ENCODE measurements around the gene TEX14.

The TEX14 gene

DNA sequence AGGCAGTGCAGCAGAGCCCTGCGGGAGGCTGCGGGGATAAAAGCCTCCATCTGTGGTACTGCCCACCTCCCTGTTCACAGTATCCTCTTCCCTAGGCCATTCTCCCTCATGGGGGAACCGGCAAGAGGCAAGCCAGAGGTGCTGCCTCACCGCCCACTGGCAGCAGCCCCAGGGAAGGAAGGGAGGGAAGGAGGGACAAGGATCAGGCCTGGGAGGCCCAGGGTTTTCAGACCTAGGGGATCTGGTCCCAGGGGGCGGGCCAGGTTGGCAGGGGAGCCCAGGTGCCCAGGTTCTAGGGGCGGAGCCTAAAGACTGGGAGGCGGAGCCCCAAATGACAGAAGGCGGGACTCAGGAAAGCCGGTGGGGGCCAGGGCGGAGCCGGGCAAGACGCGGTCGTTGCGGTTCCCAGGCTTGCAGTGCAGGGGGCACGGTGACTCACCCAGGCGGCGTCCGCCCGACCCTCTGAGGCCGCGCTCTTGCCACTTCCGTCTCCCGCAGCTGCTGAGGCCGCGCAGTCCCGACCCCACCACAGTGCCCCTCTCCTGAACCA lies 174.4 kb downstream of the TEX14 start:
- Histone ChIP-seq H3K4me3 (replicated peaks; ENCODE audit: insufficient read depth, low read length) (peak overlapping the region; percentile 90), H3K27me3 (ENCODE audit: insufficient read depth, poor library complexity, severe bottlenecking) (no peaks in the 10 kb centered on the region), H3K27ac (replicated peaks) (peak overlapping the region; percentile 87)
- no peak for DNase-seq (ENCODE audit: low read depth in 1 of 2, low spot score in 1 of 2)
- TF ChIP-seq, protein P1, sequence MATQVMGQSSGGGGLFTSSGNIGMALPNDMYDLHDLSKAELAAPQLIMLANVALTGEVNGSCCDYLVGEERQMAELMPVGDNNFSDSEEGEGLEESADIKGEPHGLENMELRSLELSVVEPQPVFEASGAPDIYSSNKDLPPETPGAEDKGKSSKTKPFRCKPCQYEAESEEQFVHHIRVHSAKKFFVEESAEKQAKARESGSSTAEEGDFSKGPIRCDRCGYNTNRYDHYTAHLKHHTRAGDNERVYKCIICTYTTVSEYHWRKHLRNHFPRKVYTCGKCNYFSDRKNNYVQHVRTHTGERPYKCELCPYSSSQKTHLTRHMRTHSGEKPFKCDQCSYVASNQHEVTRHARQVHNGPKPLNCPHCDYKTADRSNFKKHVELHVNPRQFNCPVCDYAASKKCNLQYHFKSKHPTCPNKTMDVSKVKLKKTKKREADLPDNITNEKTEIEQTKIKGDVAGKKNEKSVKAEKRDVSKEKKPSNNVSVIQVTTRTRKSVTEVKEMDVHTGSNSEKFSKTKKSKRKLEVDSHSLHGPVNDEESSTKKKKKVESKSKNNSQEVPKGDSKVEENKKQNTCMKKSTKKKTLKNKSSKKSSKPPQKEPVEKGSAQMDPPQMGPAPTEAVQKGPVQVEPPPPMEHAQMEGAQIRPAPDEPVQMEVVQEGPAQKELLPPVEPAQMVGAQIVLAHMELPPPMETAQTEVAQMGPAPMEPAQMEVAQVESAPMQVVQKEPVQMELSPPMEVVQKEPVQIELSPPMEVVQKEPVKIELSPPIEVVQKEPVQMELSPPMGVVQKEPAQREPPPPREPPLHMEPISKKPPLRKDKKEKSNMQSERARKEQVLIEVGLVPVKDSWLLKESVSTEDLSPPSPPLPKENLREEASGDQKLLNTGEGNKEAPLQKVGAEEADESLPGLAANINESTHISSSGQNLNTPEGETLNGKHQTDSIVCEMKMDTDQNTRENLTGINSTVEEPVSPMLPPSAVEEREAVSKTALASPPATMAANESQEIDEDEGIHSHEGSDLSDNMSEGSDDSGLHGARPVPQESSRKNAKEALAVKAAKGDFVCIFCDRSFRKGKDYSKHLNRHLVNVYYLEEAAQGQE (IDR thresholded peaks at IDR 0.05; ENCODE audit: insufficient replicate concordance, low read depth) = peak; percentile 29
- TF ChIP-seq GABPA (IDR thresholded peaks at IDR 0.05; ENCODE audit: low read depth) (no peak), POLR2AphosphoS5 (IDR thresholded peaks at IDR 0.05; ENCODE audit: low read depth) (peak; percentile 74)

DNA sequence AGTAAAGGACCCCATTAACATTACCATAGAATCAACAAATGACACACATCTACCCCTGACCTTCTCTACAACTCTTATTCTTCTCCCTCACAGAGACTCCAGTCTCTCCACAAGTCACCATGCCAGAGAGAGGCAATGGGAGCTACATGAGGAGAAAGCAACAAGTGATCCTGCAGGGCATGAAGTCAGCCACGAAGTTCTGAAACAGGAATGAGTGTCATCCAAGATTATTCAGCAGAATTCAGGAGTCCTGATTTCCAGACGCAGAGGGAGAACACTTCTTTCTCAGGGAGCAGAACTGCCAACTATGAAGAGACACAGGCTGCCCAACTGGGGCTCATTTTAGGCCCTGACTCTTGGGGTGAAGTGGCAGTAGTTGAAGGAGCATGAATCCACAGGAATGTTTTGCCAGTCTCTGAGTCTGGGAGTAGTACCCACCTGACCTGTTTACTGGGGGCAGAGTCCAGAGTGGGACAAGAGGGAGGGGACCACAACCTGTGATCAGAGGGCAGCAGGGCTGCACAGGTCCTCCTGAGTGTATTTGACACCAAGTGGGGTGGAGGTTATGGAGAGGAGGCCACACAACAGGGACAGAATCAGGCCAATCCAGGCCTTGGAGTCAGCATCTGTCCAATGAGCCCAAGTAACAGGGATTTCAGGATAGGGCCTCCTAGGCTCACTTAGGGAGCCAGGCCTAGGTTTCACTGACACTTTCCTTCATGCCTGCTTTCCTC lies 175.0 kb downstream of the TEX14 start:
- no peaks in the 10 kb centered on the region for H3K27me3 ChIP-seq (ENCODE audit: insufficient read depth, poor library complexity, severe bottlenecking)
- no peak for TF ChIP-seq GABPA (IDR thresholded peaks at IDR 0.05; ENCODE audit: low read depth)
- no peak for TF ChIP-seq SPI1 (IDR thresholded peaks at IDR 0.05; ENCODE audit: borderline replicate concordance, low read depth)
- no peak for TF ChIP-seq POLR2AphosphoS5 (IDR thresholded peaks at IDR 0.05; ENCODE audit: low read depth)
- TF ChIP-seq, protein P1 (IDR thresholded peaks at IDR 0.05; ENCODE audit: insufficient replicate concordance, low read depth) = no peak
- TF ChIP-seq, protein P2, sequence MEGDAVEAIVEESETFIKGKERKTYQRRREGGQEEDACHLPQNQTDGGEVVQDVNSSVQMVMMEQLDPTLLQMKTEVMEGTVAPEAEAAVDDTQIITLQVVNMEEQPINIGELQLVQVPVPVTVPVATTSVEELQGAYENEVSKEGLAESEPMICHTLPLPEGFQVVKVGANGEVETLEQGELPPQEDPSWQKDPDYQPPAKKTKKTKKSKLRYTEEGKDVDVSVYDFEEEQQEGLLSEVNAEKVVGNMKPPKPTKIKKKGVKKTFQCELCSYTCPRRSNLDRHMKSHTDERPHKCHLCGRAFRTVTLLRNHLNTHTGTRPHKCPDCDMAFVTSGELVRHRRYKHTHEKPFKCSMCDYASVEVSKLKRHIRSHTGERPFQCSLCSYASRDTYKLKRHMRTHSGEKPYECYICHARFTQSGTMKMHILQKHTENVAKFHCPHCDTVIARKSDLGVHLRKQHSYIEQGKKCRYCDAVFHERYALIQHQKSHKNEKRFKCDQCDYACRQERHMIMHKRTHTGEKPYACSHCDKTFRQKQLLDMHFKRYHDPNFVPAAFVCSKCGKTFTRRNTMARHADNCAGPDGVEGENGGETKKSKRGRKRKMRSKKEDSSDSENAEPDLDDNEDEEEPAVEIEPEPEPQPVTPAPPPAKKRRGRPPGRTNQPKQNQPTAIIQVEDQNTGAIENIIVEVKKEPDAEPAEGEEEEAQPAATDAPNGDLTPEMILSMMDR (IDR thresholded peaks at IDR 0.05; ENCODE audit: insufficient read depth, low read length) = no peak

DNA sequence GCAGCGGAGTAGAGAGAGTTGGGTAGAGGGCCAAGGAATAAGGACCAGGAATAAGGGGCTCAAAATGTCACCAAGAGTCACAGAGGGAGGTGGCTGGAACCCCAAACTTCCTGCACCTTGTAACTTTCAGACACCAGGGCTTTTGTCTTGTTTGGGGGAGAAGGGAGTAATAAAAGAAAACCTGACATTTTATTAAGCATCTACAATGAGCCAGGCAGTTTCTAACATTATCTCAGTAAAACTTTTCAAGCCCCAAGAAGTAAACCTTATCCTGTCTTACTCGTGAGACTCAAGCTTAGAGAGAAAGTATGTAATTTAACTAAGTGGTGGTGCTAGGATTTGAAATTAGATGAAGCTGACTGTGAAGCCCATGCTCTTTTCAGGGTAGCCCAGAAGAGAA lies 176.6 kb downstream of the TEX14 start:
- no peaks in the 10 kb centered on the region for H3K27me3 ChIP-seq (ENCODE audit: insufficient read depth, poor library complexity, severe bottlenecking)
- H3K4me3 ChIP-seq (replicated peaks; ENCODE audit: insufficient read depth, low read length) = no peak overlapping the region
- no peak overlapping the region for H3K27ac ChIP-seq (replicated peaks)
- TF ChIP-seq GABPA (IDR thresholded peaks at IDR 0.05; ENCODE audit: low read depth) = no peak
- no peak for TF ChIP-seq SPI1 (IDR thresholded peaks at IDR 0.05; ENCODE audit: borderline replicate concordance, low read depth)
- TF ChIP-seq, protein P2 (IDR thresholded peaks at IDR 0.05; ENCODE audit: insufficient read depth, low read length) = no peak
- TF ChIP-seq, protein P1 (IDR thresholded peaks at IDR 0.05; ENCODE audit: insufficient replicate concordance, low read depth) = no peak
- TF ChIP-seq POLR2AphosphoS5 (IDR thresholded peaks at IDR 0.05; ENCODE audit: low read depth) = no peak
- DNase-seq (ENCODE audit: low read depth in 1 of 2, low spot score in 1 of 2) = no peak

More for the DNA sequence above, 175.0 kb downstream of the TEX14 start:
- Histone ChIP-seq H3K4me3 (replicated peaks; ENCODE audit: insufficient read depth, low read length) (peak overlapping the region; percentile 90), H3K27ac (replicated peaks) (peak overlapping the region; percentile 87)
- no peak for DNase-seq (ENCODE audit: low read depth in 1 of 2, low spot score in 1 of 2)
